DOHH2 (cell line): ENCODE measurements around the gene AUH.

ENCODE experiments used
- CTCF ChIP-seq: fragments of 200-600 bp; sonication (generic); IDR thresholded peaks from one replicate; pipeline ENCODE4 v1.5.1; 2014; ENCODE audit warnings: antibody characterized with exemption, mild to moderate bottlenecking, low read depth, low read length; ENCODE audit not compliant: poor library complexity, severe bottlenecking
- EZH2phosphoT487 ChIP-seq: fragments of 200-600 bp; sonication (generic); IDR thresholded peaks from 2 replicates; pipeline ENCODE4 v1.6.1; 2017; ENCODE audit warnings: borderline replicate concordance, mild to moderate bottlenecking, antibody characterized with exemption, low read length, moderate library complexity, mixed read lengths

DNA sequence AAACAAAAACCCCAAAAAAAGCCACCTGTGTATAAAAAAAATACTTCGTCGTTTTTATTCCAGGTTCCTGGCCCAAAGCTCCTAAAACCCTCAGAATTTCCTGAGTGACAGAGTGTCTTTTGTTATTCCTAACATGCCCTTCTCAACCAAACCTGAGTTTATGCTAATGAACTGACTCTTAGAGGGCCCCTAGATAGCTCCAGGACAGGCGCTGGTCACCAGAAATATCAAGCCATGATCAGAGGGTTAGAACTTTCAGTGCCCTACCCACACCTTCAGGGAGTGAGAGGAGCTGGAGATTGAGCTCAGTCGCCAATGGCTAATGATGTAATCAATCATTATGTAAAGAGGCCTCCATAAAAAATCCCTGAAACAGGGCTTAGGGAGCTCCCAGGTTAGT, 15.7 kb downstream of the AUH start:
- TF ChIP-seq CTCF (no peak), EZH2phosphoT487 (no peak)
